Prostate gland (tissue), 1 donor: ENCODE measurements around the gene LCMT2.

Experiments used
- POLR2A ChIP-seq: fragments of 450-650 bp; IDR thresholded peaks from one replicate; pipeline ENCODE4 v1.6.1; 2016; ENCODE audit warnings: antibody characterized with exemption, mild to moderate bottlenecking
- POLR2AphosphoS5 ChIP-seq: sonication (generic); formaldehyde crosslinking; IDR thresholded peaks from one replicate; pipeline ENCODE4 v1.6.1; 2017; ENCODE audit warnings: antibody characterized with exemption

DNA sequence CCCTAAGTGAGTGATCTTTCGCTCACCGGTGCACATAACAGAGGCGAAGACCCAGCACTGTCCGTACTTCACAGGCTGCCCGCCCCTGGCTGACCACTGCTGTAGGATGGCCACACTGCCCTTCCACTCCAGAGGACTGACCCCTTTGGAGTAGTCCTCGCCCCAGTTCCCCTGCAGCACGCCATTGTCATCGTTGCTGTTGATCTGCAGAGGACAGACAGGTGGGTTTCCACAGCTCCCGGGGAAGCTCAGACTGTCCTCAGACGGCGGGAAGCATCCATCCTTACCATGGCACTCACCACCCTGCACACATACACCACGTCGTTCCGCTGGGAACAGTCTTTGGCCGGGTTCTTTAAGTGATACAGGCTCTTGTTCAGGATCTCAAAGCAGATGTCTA lies 43.1 kb downstream of the LCMT2 start:
- no peak for TF ChIP-seq POLR2AphosphoS5
- no peak for TF ChIP-seq POLR2A
